HG03439 (cell line): Measurements from ENCODE around the gene AQP12B.
"Not testable (repeated sequence)": the region's sequence is repeated elsewhere in the genome, so short reads cannot be mapped to it uniquely, and the experiment has no call there.

ENCODE experiments used
- ATAC-seq: cut with Tn5 transposase; IDR thresholded peaks from one replicate; pipeline ENCODE4 v1.9.1; 2021; ENCODE audit warnings: mild to moderate bottlenecking, moderate library complexity; ENCODE audit not compliant: unreplicated experiment

AQP12B gene

GRCh38 chr2:240685771-240686371 is 3.2 kb upstream of the AQP12B start:
- no peak for ATAC-seq

GRCh38 chr2:240683980-240684728 is 1.5 kb upstream of the AQP12B start:
- not testable (repeated sequence) for ATAC-seq

DNA sequence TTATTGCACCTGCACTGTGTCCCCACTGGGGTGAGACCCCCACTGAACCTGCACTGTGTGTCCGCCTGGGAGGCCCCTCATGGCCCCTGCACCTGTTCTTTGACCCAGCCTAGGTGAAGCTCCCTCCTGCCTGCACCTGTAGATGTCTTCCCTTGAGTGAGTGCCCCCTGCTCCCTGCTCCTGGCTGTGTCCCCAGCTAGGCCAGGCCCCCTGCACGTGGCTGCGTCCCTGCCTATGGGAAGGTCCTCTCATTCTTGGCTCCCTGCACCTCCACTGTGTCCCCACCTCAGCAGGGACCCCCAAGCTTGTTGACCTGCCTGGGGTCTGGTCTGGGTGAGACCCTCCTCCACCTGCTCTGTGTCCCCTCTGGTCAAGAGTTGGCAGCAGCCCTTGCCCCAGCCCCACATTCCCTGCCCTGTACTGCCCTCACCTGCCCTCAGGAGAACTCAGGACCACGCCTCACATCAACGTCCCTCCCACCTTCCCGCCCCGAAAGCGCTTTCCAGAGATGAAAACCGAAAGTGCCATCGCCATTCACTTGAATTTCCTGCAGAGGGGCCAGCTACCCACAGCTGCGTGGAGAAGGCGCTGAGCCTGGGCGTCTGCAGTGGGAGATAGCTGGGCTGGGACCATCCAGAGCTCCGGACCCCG is 769 bp upstream of the AQP12B start:
- not testable (repeated sequence) for ATAC-seq

DNA sequence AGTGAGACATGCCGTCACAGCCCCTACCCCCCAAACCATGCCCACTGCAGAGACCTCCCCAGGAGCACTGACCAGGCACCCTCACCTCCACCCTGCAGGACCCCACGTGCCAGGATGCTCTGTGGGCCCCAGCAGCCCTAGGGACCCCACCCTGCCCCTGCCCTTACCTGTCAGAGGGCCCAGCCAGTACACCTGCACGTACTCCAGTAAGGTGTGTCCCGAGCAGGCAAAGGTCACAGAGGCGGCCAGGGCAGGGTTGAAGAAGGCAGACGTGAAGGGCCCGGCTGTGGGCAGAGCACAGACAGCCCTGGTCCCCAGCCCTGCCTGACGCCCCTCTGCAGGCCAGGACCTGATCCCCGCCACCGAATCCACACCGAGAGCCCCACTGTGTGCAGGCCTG is 2.5 kb downstream of the AQP12B start:
- not testable (repeated sequence) for ATAC-seq

DNA sequence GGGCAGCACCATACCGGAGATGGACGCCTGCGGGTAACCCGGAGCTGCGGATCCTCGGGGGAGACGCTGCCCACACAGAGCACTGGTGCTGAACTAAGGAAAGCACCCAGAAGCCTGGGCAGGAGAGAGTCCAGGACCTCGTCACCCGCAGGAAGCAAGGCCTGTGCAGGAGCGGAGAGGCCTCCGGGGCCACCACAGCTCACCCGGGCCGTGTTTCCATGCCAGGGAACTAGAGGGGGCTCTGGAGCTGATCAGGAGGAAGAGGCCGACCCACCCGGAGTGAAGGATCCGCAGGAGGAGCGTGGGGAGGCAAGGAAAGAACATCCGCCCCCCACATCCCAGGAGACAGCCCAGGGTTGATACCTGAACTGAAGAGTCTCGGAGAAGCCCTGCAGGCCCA is 3.8 kb downstream of the AQP12B start:
- ATAC-seq: not testable (repeated sequence)

- not testable (repeated sequence) for ATAC-seq
These were observed 4.6 kb downstream of the AQP12B start for GRCh38 chr2:240678043-240678442.

DNA sequence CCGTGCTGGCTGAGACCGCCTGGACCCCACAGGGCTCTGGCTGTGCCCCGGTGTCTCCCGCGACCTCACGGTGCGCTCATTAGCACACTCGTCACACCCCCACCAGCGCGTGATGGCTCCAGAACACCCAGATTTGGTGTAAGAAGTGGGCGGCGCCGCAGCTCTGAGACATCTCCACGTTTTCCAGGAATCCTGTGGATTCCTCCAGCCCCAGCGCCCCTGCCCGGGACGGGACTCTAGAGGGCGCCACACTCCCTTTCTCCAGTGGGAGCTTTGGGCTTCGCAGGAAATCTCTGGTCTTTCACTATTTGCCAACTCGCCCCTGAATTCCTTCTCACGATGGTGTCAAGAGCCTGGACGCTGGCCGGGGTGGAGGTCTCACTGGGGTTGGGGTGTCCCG is 7.3 kb downstream of the AQP12B start:
- ATAC-seq: not testable (repeated sequence)

DNA sequence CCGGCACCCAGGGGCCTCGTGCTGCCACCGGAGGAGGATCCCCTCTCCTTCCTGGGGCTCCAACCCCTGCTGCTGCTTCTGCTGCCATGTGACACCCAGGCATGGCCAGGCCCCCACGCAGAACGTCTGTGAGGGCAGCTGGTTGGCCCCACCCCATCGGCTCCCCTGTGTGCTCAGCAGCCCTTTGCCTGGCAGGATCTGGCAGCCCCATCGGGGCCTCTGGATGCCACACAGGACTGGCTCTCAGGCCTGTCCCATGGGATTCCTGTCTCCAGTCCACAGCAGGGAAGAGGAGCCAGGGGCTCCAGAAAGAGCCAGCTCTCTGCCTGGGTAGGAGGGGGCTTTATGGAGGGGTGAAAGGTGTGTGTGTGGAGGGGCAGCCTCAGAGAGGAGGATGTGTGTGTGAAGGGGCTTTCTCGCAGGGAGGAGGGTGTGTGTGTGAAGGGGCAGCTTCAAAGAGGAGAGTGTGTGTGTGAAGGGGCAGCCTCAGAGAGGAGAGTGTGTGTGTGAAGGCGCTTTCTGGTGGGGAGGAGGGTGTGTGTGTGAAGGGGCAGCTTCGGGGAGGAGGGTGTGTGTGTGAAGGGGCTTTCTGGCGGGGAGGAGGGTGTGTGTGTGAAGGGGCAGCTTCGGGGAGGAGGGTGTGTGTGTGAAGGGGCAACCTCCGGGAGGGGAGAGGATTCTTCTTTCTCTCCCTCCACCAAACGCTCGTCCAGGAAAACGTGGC is 8.1 kb downstream of the AQP12B start:
- not testable (repeated sequence) for ATAC-seq

GRCh38 chr2:240672701-240673190 is 9.9 kb downstream of the AQP12B start:
- ATAC-seq: no peak

DNA sequence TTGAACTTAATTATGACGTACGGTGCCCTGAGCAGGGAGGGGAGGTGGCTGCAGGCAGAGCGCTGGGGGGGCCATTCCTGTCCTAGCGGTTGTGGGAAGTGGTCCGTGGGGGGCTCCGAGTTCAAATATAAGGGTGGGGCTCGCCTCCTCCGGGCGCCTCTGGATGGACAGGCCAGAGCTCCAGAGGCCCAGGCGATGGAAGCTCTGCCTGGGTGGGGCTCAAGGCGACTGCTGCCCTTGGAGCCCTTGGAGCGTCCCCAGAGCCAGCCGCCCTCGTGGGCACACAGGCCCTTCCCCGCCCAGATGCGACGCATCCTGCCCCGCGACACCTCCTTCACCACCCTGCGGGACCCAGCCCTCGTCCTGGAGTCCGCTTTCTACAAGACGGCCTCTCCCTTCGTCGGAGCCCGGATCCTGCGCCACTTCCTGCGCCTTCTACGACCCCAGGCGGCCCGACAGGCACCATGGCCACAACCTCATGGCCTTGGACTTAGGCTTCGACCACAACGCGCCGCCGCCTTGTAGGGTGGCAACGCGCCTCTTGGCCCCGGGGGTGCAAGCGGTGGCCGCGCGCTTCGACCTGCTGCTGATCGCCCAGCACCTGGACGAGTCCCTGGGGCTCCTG is 10.5 kb downstream of the AQP12B start:
- no peak for ATAC-seq

- no peak for ATAC-seq
These were observed 11.7 kb downstream of the AQP12B start for GRCh38 chr2:240670950-240671349.

- no peak for ATAC-seq
These were observed 12.3 kb downstream of the AQP12B start for GRCh38 chr2:240670402-240670801.

- no peak for ATAC-seq
These were observed 18.1 kb downstream of the AQP12B start for GRCh38 chr2:240664622-240665021.

DNA sequence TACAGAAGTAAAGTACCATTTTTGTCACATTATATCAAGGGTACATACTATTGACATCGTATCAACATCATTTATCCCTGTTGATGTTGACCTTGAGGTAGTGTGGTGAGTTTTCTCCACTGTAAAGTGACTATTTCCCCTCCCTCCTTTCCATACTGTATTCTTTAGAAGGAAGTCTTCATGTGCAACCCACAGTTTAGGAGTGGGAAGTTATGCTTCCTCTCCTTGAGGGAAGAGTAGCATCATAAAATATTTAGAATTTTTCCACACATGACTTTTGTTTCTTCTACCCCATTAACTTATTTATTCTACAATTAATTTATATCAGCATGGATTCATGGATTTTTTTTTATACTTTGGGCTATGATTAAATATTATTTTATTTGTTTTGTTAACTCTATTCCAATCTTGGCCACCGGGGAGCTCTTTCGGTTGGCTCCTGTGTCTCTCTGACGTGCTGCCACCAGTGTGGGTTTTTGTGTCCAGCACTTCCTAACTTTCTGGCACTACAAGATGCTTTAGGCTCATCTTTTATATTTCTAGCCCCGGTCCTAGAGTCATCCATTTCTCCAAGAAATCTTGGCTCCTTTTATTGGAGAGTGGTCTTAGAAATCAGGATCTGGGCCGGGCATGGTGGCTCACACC is 19.0 kb downstream of the AQP12B start:
- no peak for ATAC-seq

- ATAC-seq: no peak
These were observed 20.0 kb downstream of the AQP12B start for GRCh38 chr2:240662681-240663080.

GRCh38 chr2:240659883-240660282 is 22.8 kb downstream of the AQP12B start:
- ATAC-seq: not testable (repeated sequence)

DNA sequence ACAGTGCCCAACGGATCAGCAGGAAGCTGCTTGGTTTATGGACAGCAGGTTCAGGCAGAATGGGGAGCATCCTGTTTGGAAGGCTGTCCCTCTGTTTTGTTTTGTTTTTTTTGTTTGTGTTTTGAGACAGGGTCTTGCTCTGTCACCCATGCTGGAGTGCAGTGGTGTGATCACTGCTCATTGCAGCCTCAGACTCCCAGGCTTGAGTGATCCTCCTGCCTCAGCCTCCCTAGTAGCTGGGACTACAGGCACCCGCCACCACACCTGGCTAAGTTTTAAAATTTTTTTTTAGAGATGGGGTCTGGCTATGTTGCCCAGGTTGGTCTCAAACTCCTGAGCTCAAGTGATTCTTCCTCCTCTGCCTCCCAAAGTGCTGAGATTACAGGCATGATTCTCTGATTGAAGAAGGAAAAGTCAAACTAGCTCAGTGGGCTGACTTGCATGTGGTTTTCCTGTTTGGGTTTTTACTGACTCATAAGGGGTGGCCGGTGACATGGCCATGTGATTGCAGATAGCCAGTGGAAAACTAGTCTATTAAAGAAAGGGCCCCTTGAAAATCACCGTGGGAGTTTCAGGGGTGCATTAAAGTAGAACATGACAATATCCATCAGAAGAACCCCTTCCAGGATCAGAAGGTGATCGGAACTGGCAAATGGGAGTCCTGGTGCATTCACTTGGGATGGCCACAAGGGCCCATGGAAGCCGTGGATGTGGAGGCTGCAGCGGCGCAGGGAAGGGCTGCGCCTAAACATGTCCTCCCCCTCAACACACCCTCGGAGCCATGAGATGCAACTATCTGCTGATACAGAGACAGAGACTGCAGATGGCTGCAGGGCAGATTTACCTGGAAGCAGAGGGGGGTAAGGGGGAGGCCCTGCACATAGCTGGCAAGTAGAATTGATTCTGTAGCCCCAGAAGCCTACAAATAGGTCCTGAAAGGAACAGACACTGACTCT is 26.5 kb downstream of the AQP12B start:
- no peak for ATAC-seq

- no peak for ATAC-seq
These were observed 31.5 kb downstream of the AQP12B start for GRCh38 chr2:240651185-240651584.
